Motor neuron (in vitro differentiated cells): ENCODE measurements around the gene AGAP9. TPM values are rescaled to one million over a fixed set of nuclear protein-coding genes. Genes with fewer than 3 reads are reported as not detected.
"Not testable (repeated sequence)": the region's sequence is repeated elsewhere in the genome, so short reads cannot be mapped to it uniquely, and the experiment has no call there.

Source experiments
- ATAC-seq, 8 experiments: fragments of 200-7000 bp; cut with Tn5 transposase; replicated peaks in 6 of 8; 2 replicates each; pipeline ENCODE4 v1.8.0; 2021; ENCODE audit warnings: mild to moderate bottlenecking in 8 of 8, moderate library complexity in 8 of 8
- H3K27ac ChIP-seq, 2 donors: fragments of 250-450 bp; sonication (Bioruptor Pico); 2 replicates each; pipeline ENCODE4 v1.9.0; 2021; ENCODE audit warnings: antibody characterized with exemption in 2 of 2, mild to moderate bottlenecking in 2 of 2, moderate library complexity in 1 of 2
- H3K4me1 ChIP-seq, 2 donors: fragments of 250-450 bp; sonication (Bioruptor Pico); replicated peaks in 1 of 2; 2 replicates each; pipeline ENCODE4 v1.6.1; 2021; ENCODE audit warnings: antibody characterized with exemption in 2 of 2, mild to moderate bottlenecking in 2 of 2, moderate library complexity in 1 of 2
- H3K4me3 ChIP-seq, 5 donors: fragments of 250-450 bp; sonication (Bioruptor Pico); 2 replicates each; pipeline ENCODE4 v1.9.0; 2021; ENCODE audit warnings: antibody characterized with exemption in 5 of 5, mild to moderate bottlenecking in 5 of 5, moderate library complexity in 4 of 5
- WGBS, 10 experiments: fragments of 450-650 bp; shearing (Covaris generic); methylation state at CpG; one replicate each; pipeline ENCODE4 v1.0.0; 2022; 5-methylcytosine and 5-hydroxymethylcytosine counted together
- in situ Hi-C, 9 experiments: fragments of 400-800 bp; cut with MboI; loops; one replicate each; pipeline ENCODE4 v1.15.0; 2021; ENCODE audit warnings: low sequenced_read_pairs in 9 of 9, low pct_unique_long_range_greater_than_20kb in 2 of 9; ENCODE audit not compliant: unreplicated experiment in 9 of 9
- total RNA-seq, 8 experiments: library from RNA; unstranded; fragments of 300-600 nt; gene quantifications; 2 replicates each; pipeline versions ENCODE4 v1.2.3 to v1.2.4, GENCODE V29; 2022

The AGAP9 gene
- total RNA-seq, 8 experiments from 2014 or later = 4.3 to 21.4 (median 5.7) TPM

- H3K4me3 ChIP-seq, H3K4me1 ChIP-seq, in situ Hi-C loops, H3K27ac ChIP-seq: not testable (repeated sequence)
- peak in 7 of 8 experiments; percentile 26 to 71 (median 52) for ATAC-seq
- WGBS, 10 experiments = no CpG with 5 or more reads among the region's 10 CpGs
Observed at GRCh38 chr10:47481182-47481766, 42.2 kb downstream of the AGAP9 start.

GRCh38 chr10:47480133-47480532, 43.3 kb downstream of the AGAP9 start:
- H3K4me3 ChIP-seq, H3K27ac ChIP-seq, H3K4me1 ChIP-seq, in situ Hi-C loops: not testable (repeated sequence)
- peak in 3 of 8 experiments; percentile 34 to 56 (median 43) for ATAC-seq
- no CpG with 5 or more reads among the region's 3 CpGs for WGBS, 10 experiments

GRCh38 chr10:47478114-47478513, 45.3 kb downstream of the AGAP9 start:
- WGBS, 10 experiments = no CpG with 5 or more reads among the region's 5 CpGs
- ATAC-seq = peak in 1 of 8 experiments; percentile 8

GRCh38 chr10:47477078-47477477, 46.4 kb downstream of the AGAP9 start:
- H3K4me3 ChIP-seq, ATAC-seq, H3K4me1 ChIP-seq, H3K27ac ChIP-seq, in situ Hi-C loops: not testable (repeated sequence)
- no CpG with 5 or more reads among the region's 11 CpGs for WGBS, 10 experiments

More at GRCh38 chr10:47478114-47478513, 45.3 kb downstream of the AGAP9 start:
- H3K4me3 ChIP-seq, in situ Hi-C loops, H3K27ac ChIP-seq, H3K4me1 ChIP-seq: not testable (repeated sequence)

- H3K27ac ChIP-seq, ATAC-seq, H3K4me3 ChIP-seq, H3K4me1 ChIP-seq, in situ Hi-C loops: not testable (repeated sequence)
- WGBS, 10 experiments = no CpG with 5 or more reads among the region's 5 CpGs
Observed at GRCh38 chr10:47475101-47475500, 48.3 kb downstream of the AGAP9 start.

GRCh38 chr10:47473516-47473915, 49.9 kb downstream of the AGAP9 start:
- ATAC-seq = peak in 3 of 8 experiments; percentile 64 to 73 (median 71)
- WGBS, 10 experiments = no CpG with 5 or more reads among the region's 7 CpGs
- H3K4me3 ChIP-seq, H3K27ac ChIP-seq, in situ Hi-C loops, H3K4me1 ChIP-seq: not testable (repeated sequence)

GRCh38 chr10:47472647-47473046, 50.8 kb downstream of the AGAP9 start:
- H3K4me1 ChIP-seq, H3K27ac ChIP-seq, in situ Hi-C loops, H3K4me3 ChIP-seq: not testable (repeated sequence)
- no CpG with 5 or more reads among the region's 3 CpGs for WGBS, 10 experiments
- peak in 1 of 8 experiments; percentile 22 for ATAC-seq

GRCh38 chr10:47472072-47472471, 51.4 kb downstream of the AGAP9 start:
- peak in 1 of 8 experiments; percentile 42 for ATAC-seq
- H3K4me3 ChIP-seq, H3K4me1 ChIP-seq, in situ Hi-C loops, H3K27ac ChIP-seq: not testable (repeated sequence)
- WGBS, 10 experiments = no CpG with 5 or more reads among the region's 5 CpGs

- H3K4me3 ChIP-seq, H3K27ac ChIP-seq, H3K4me1 ChIP-seq, in situ Hi-C loops, ATAC-seq: not testable (repeated sequence)
- no CpG with 5 or more reads among the region's 20 CpGs for WGBS, 10 experiments
Observed at GRCh38 chr10:47468731-47469528, 54.5 kb downstream of the AGAP9 start.

GRCh38 chr10:47467957-47468356, 55.5 kb downstream of the AGAP9 start:
- H3K4me1 ChIP-seq, H3K27ac ChIP-seq, in situ Hi-C loops, ATAC-seq, H3K4me3 ChIP-seq: not testable (repeated sequence)
- no CpG with 5 or more reads among the region's 7 CpGs for WGBS, 10 experiments

- H3K27ac ChIP-seq, in situ Hi-C loops, H3K4me3 ChIP-seq, H3K4me1 ChIP-seq, ATAC-seq: not testable (repeated sequence)
- WGBS, 10 experiments = no CpG with 5 or more reads among the region's 5 CpGs
Observed at GRCh38 chr10:47467458-47467857, 56.0 kb downstream of the AGAP9 start.

- H3K4me3 ChIP-seq, in situ Hi-C loops, H3K4me1 ChIP-seq, ATAC-seq, H3K27ac ChIP-seq: not testable (repeated sequence)
- 40% methylated on average over 1 of the region's 14 CpGs; no CpG with 5 or more reads in 9 of the 10 experiments for WGBS, 10 experiments
Observed at GRCh38 chr10:47465216-47465917, 58.1 kb downstream of the AGAP9 start.

GRCh38 chr10:47462577-47463358, 60.7 kb downstream of the AGAP9 start:
- H3K4me3 ChIP-seq, H3K4me1 ChIP-seq, H3K27ac ChIP-seq, in situ Hi-C loops: not testable (repeated sequence)
- no CpG with 5 or more reads among the region's 9 CpGs for WGBS, 10 experiments
- peak in 3 of 8 experiments; percentile 6 to 36 (median 8) for ATAC-seq
